Right lobe of liver (tissue), 6 donors: ENCODE data around the gene ME1. TPM values are rescaled to one million over a fixed set of nuclear protein-coding genes. Genes with fewer than 3 reads are reported as not detected.
"Not testable (repeated sequence)": the region's sequence is repeated elsewhere in the genome, so short reads cannot be mapped to it uniquely, and the experiment has no call there.

Experiments
- ATAC-seq, 4 donors: fragments of 200-7000 bp; cut with Tn5 transposase; one replicate each; pipeline ENCODE4 v1.9.1; 2020; ENCODE audit warnings: mild to moderate bottlenecking in 4 of 4, moderate library complexity in 4 of 4
- DNase-seq, 3 donors: peaks; one replicate each; pipeline ENCODE4 v3.0.0-alpha.2; 2020
- H3K27ac ChIP-seq, 3 donors: fragments of 200-600 bp; one replicate each; pipeline ENCODE4 v1.8.0; 2022
- H3K27me3 ChIP-seq, 2 donors: fragments of 200-600 bp; one replicate each; pipeline ENCODE4 v1.8.0; 2022
- H3K36me3 ChIP-seq, 4 donors: fragments of 200-600 bp; sonication (generic) in 1 of 4; one replicate each; pipeline versions ENCODE4 v1.5.1 to v1.8.0; 2017 to 2022; ENCODE audit warnings: control low read depth in 1 of 4
- H3K4me1 ChIP-seq, 4 donors: fragments of 200-600 bp; sonication (generic) in 1 of 4; one replicate each; pipeline versions ENCODE4 v1.5.1 to v1.8.0; 2017 to 2022; ENCODE audit warnings: control low read depth in 1 of 4
- H3K4me3 ChIP-seq, 3 donors: fragments of 200-600 bp; one replicate each; pipeline ENCODE4 v1.8.0; 2022
- H3K9me3 ChIP-seq, 4 donors: fragments of 200-600 bp; sonication (generic) in 1 of 4; one replicate each; pipeline versions ENCODE4 v1.5.1 to v1.8.0; 2017 to 2022; ENCODE audit warnings: control low read depth in 1 of 4
- CTCF ChIP-seq, 4 donors: fragments of 200-600 bp in 3 of 4; fragments of 450-650 bp in 1 of 4; IDR thresholded peaks; one replicate each; pipeline versions ENCODE4 v1.5.1 to v1.8.0; 2016 to 2022; ENCODE audit warnings: antibody characterized with exemption in 4 of 4, mild to moderate bottlenecking in 2 of 4
- POLR2A ChIP-seq: fragments of 450-650 bp; IDR thresholded peaks from one replicate; pipeline ENCODE4 v1.6.1; 2017; ENCODE audit warnings: antibody characterized with exemption, mild to moderate bottlenecking
- WGBS: methylation state at CpG from one replicate; pipeline ENCODE4 v1.1.6; 2018; ENCODE audit warnings: low coverage, low lambda C conversion rate; ENCODE audit not compliant: insufficient coverage; ENCODE audit errors: missing lambda C conversion rate; 5-methylcytosine and 5-hydroxymethylcytosine counted together
- intact Hi-C, 2 donors: fragments of 100-400 bp; cut with DNase I; formaldehyde crosslinking; loops; one replicate each; pipeline versions ENCODE4 v1.11.2 to v1.14.1; 2022
- total RNA-seq, 6 experiments: library from RNA; depleted of rRNA in 2 of 6; stranded (reverse); fragments of >200 nt in 2 of 6; fragmentation: NEBNext Ultra II Directional in 3 of 6; extraction: Animal tissue kit (Norgen Biotek cat#: 25700) in 3 of 6; gene quantifications; one replicate each; pipeline versions ENCODE4 v1.1.0 to v1.2.4, GENCODE V29; 2016 to 2023
- donor health status: DM: no; HTN: yes; CAD: no.
- donor health status: DM: no; HTN: no; CAD: no.
- donor health status: DM: no; HTN: no; CAD: no.
- donor health status: DM: no; HTN: yes; CAD: no.
- donor health status: DM: no; HTN: yes; CAD: no.

ME1 gene
- total RNA-seq, 6 experiments from 2014 or later: 10.1 to 18.2 (median 13.3) TPM

GRCh38 chr6:83193747-83194566, 236.9 kb downstream of the ME1 start:
- Histone ChIP-seq H3K4me3 (peak overlapping the region; percentile 79 to 94 (median 84)), H3K9me3 (no peaks in the 10 kb centered on the region), H3K4me1 (peaks cover 0 to 29% (median 0%) of the 10 kb centered on the region in 4 donors), H3K27ac (peak overlapping the region; percentile 63 to 86 (median 83)), H3K27me3 (no peaks in the 10 kb centered on the region), H3K36me3 (peaks cover 0 to 5% (median 0%) of the 10 kb centered on the region in 4 donors)
- ATAC-seq (peak; percentile 64 to 79 (median 72)), DNase-seq (peak; percentile 64 to 72 (median 68))
- 0% methylated on average over 28 of the region's 44 CpGs for WGBS
- TF ChIP-seq CTCF (IDR thresholded peaks at IDR 0.05) (no peak), POLR2A (no peak)
- intact Hi-C loops: no loop called here

DNA sequence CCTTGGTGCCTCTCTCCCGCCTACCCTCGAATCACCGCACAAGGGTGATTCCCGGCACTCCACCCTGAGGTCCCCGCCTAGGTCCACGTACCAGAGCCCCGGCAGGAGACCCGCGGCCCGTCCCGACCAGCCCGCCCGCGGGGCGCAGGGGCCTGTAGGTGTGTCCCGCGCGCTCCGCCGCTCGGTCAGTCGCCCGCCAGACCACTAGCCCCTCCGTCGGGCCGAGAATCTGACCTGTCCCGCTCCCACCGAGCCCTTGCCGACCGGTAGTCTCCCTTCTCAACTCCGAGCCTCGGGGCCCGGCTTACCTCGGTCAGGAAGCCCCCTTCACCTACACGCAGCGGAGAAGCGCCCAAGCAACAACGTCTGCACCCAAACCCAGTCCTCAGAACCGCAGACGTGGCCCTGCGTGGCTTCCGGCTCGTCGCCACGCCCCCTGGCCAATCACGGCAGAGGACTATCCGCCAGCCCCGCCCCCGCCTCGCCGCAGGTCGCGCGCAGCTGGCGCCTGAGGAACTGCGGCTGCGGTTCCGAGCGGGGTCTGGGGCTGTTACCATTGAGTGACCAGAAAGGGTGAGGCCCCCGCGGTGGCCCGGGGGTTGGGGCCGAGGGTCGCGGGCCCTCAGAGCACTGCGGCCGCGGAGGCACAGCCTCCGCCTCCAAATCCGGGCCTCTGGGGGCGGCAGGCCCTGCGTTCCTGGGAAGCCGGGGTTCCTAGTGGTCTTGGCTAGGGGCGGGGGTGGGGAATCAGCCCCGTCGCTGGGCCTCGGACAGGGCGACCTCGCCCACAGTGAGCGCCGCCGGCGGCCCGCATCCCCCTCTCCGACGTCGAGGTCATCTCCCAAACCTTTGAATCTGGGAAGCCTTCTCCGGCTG, 237.7 kb downstream of the ME1 start, which contains the start of the genes PGM3 and RWDD2A:
PGM3 (minus strand) TSS at position 395 of the 876 bp plus-strand sequence. CDS start 2,253 bp downstream, outside the sequence.
RWDD2A (plus strand) TSS at position 487 of the 876 bp plus-strand sequence. CDS start 1,095 bp downstream, outside the sequence.
- ATAC-seq (peak; percentile 96 to 99 (median 97)), DNase-seq (peak; percentile 93 to 95 (median 94))
- WGBS: 0% methylated on average over 14 of the region's 88 CpGs
- peak within 1 kb of the TSS; percentile 79 to 94 (median 84) for H3K4me3 ChIP-seq
- TF ChIP-seq POLR2A (peak; percentile 93), CTCF (IDR thresholded peaks at IDR 0.05) (no peak)
- H3K9me3 ChIP-seq: no peaks in the 10 kb centered on the region
- peak within 1 kb of the TSS; percentile 63 to 86 (median 83) for H3K27ac ChIP-seq
- H3K36me3 ChIP-seq: peaks cover 0 to 8% (median 0%) of the 10 kb centered on the region in 4 donors
- peaks cover 0 to 29% (median 0%) of the 10 kb centered on the region in 4 donors for H3K4me1 ChIP-seq
- intact Hi-C loops: no loop called here
- H3K27me3 ChIP-seq: no peaks in the 10 kb centered on the region

DNA sequence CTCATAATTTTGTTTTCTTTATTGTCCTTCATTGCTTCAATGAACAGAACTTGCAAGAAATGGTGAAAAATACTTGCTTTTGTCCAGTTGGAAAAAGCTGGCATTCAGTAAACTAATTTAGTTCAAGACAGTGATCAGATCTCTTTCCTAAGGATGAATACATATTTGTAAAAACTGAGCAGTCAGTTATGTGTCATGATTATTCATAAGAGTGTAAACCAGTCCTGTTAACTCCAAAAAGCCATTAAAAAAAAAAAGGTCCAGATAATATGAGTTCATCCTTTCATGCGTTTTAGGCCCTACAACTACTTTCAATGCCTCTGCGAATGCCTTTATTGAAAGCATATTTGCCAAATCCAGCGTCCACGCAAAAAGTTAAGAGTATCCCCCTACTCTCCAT, 238.4 kb downstream of the ME1 start:
- H3K9me3 ChIP-seq: no peaks in the 10 kb centered on the region
- H3K27me3 ChIP-seq: no peaks in the 10 kb centered on the region
- DNase-seq (no peak), ATAC-seq (no peak)
- H3K4me3 ChIP-seq: peak overlapping the region; percentile 79 to 94 (median 84)
- H3K27ac ChIP-seq: peak overlapping the region; percentile 63 to 86 (median 83)
- intact Hi-C loops: no loop called here
- H3K36me3 ChIP-seq: peaks cover 0 to 8% (median 0%) of the 10 kb centered on the region in 4 donors
- no peak for TF ChIP-seq POLR2A
- no peak for TF ChIP-seq CTCF (IDR thresholded peaks at IDR 0.05)
- WGBS: 0% methylated on average over 4 of the region's 4 CpGs
- H3K4me1 ChIP-seq: peaks cover 0 to 29% (median 0%) of the 10 kb centered on the region in 4 donors

- peak overlapping the region; percentile 79 to 94 (median 84) for H3K4me3 ChIP-seq
- H3K4me1 ChIP-seq: peaks cover 0 to 29% (median 1%) of the 10 kb centered on the region in 4 donors
- intact Hi-C loops, DNase-seq, H3K27ac ChIP-seq, H3K36me3 ChIP-seq, H3K9me3 ChIP-seq, H3K27me3 ChIP-seq, ATAC-seq: not testable (repeated sequence)
- 77% methylated on average over 13 of the region's 18 CpGs for WGBS
These were observed 238.9 kb downstream of the ME1 start for GRCh38 chr6:83191974-83192373.
